HCT116 (cell line): ENCODE results near the gene CDH5. TPM values are rescaled to one million over a fixed set of nuclear protein-coding genes. Genes with fewer than 3 reads are reported as not detected.
A peak's percentile ranks its signal among the peaks of the same experiment; 100 is the strongest.

Source experiments
- ATAC-seq: fragments of 200-7000 bp; cut with Tn5 transposase; 2 replicates; pipeline ENCODE4 v1.9.1; 2020; ENCODE audit warnings: mild to moderate bottlenecking, moderate library complexity
- BruUV-seq: library from RNA; stranded (reverse); fragments of 400-500 nt; replicated peaks from 2 replicates; lab custom pipeline; 2021; lab: Mats Ljungman, UMichigan
- CTCF ChIA-PET: fragments of 300-600 bp; sonication (Branson Sonifier 250); formaldehyde crosslinking; loops from one replicate; lab custom pipeline; 2021; ENCODE audit warnings: antibody characterized with exemption; lab: Charles Lee
- POLR2A ChIA-PET: fragments of 300-600, 350-600 bp; sonication (Branson Sonifier 250); formaldehyde crosslinking; loops from one replicate; lab custom pipeline; 2021; ENCODE audit warnings: antibody characterized with exemption; lab: Charles Lee
- RAD21 ChIA-PET, 2 experiments: fragments of 300-600 bp; sonication (Branson Sonifier 250); formaldehyde crosslinking; loops; one replicate each; lab custom pipeline; 2023; ENCODE audit warnings: low total read pairs in 2 of 2; ENCODE audit not compliant: uncharacterized antibody in 2 of 2, unreplicated experiment in 2 of 2, low non-redundant PET in 1 of 2; lab: Charles Lee
- DNase-seq: peaks from one replicate; pipeline ENCODE4 v3.0.0-alpha.2; 2010; ENCODE audit warnings: low read depth, low spot score
- H2AFZ ChIP-seq: fragments of 200-600 bp; shearing (Covaris generic), sonication (generic); 2 replicates; pipeline ENCODE4 v1.6.1; 2017; ENCODE audit warnings: low read depth, mixed run types, mixed read lengths, antibody characterized with exemption, low read length; ENCODE audit not compliant: poor library complexity, severe bottlenecking
- H3K27ac ChIP-seq: 2 replicates; pipeline ENCODE4 v1.5.1; 2012; ENCODE audit warnings: low read depth, low read length
- H3K27me3 ChIP-seq: fragments of 200-600 bp; sonication (generic); 2 replicates; pipeline ENCODE4 v1.6.1; 2016; ENCODE audit warnings: mixed run types, low read length, mixed read lengths; ENCODE audit not compliant: insufficient read depth
- H3K36me3 ChIP-seq, 2 experiments: fragments of 200-500 bp in 1 of 2; fragments of 200-600 bp in 1 of 2; sonication (Bioruptor generic) in 1 of 2; sonication (generic) in 1 of 2; 2 replicates each; pipeline versions ENCODE4 v1.5.1 to v1.6.1; 2014 to 2016; ENCODE audit warnings: low read length in 2 of 2, inconsistent platforms in 1 of 2, mixed read lengths in 1 of 2, mixed run types in 1 of 2; ENCODE audit not compliant: insufficient read depth in 2 of 2, control insufficient read depth in 1 of 2
- H3K4me1 ChIP-seq, 2 experiments: fragments of 200-600 bp in 1 of 2; sonication (generic) in 1 of 2; 2 replicates each; pipeline versions ENCODE4 v1.5.1 to v1.6.1; 2012 to 2017; ENCODE audit warnings: low read length in 2 of 2, inconsistent platforms in 1 of 2, mild to moderate bottlenecking in 1 of 2, mixed read lengths in 1 of 2, mixed run types in 1 of 2, moderate library complexity in 1 of 2; ENCODE audit not compliant: insufficient read depth in 2 of 2, control insufficient read depth in 1 of 2
- H3K4me2 ChIP-seq: fragments of 200-600 bp; sonication (generic); 2 replicates; pipeline ENCODE4 v1.6.1; 2017; ENCODE audit warnings: mixed run types, low read length, mixed read lengths
- H3K4me3 ChIP-seq, 2 experiments: fragments of 200-600 bp in 1 of 2; sonication (generic) in 1 of 2; replicated peaks in 1 of 2; 2 replicates each; pipeline ENCODE4 v1.5.1; 2011 to 2016; ENCODE audit warnings: low read length in 2 of 2, control low read depth in 1 of 2, low read depth in 1 of 2, mild to moderate bottlenecking in 1 of 2, mixed read lengths in 1 of 2, mixed run types in 1 of 2
- H3K79me2 ChIP-seq: fragments of 200-600 bp; sonication (generic); 2 replicates; pipeline ENCODE4 v1.6.1; 2017; ENCODE audit warnings: mild to moderate bottlenecking, mixed run types, low read length, moderate library complexity, mixed read lengths; ENCODE audit not compliant: insufficient read depth
- H3K9ac ChIP-seq: fragments of 200-600 bp; sonication (generic); 2 replicates; pipeline ENCODE4 v1.6.1; 2016; ENCODE audit warnings: low read length, mixed read lengths
- H3K9me2 ChIP-seq: fragments of 200-600 bp; sonication (generic), shearing (Covaris generic); 2 replicates; pipeline ENCODE4 v1.6.1; 2017; ENCODE audit warnings: mixed run types, mild to moderate bottlenecking, moderate library complexity; ENCODE audit not compliant: insufficient read depth
- H3K9me3 ChIP-seq, 2 experiments: fragments of 200-500 bp in 1 of 2; fragments of 200-600 bp in 1 of 2; sonication (Bioruptor generic) in 1 of 2; sonication (generic) in 1 of 2; 2 replicates each; pipeline ENCODE4 v1.6.1; 2014 to 2017; ENCODE audit warnings: low read length in 2 of 2, mixed read lengths in 2 of 2, inconsistent platforms in 1 of 2, low read depth in 1 of 2, mild to moderate bottlenecking in 1 of 2, mixed run types in 1 of 2, moderate library complexity in 1 of 2; ENCODE audit not compliant: control insufficient read depth in 1 of 2, insufficient read depth in 1 of 2
- H4K20me1 ChIP-seq: fragments of 200-600 bp; sonication (generic), shearing (Covaris generic); 2 replicates; pipeline ENCODE4 v1.6.1; 2017; ENCODE audit warnings: mixed run types, mild to moderate bottlenecking, moderate library complexity; ENCODE audit not compliant: insufficient read depth
- RAD21 ChIP-seq: IDR thresholded peaks from 2 replicates; pipeline ENCODE4 v1.6.1; 2012; ENCODE audit warnings: low read depth, mild to moderate bottlenecking
- SRF ChIP-seq: IDR thresholded peaks from 2 replicates; pipeline ENCODE4 v1.6.1; 2012; ENCODE audit warnings: low read depth
- intact Hi-C: fragments of 100-400 bp; cut with micrococcal nuclease; formaldehyde crosslinking; loops from 2 replicates; pipeline ENCODE4 v1.10.0; 2022
- total RNA-seq: library from RNA; stranded (reverse); gene quantifications from one replicate; pipeline ENCODE4 v1.2.1, GENCODE V29; 2021; ENCODE audit not compliant: unreplicated experiment
- TF ChIP-seq, protein P1 (sequence below), 3 experiments: fragments of 200-600 bp in 1 of 3; sonication (generic) in 1 of 3; IDR thresholded peaks in 2 of 3; conservative IDR thresholded peaks in 1 of 3; 2 replicates each; pipeline ENCODE4 v1.5.1; 2012 to 2017; ENCODE audit warnings: low read depth in 2 of 3, low read length in 2 of 3, antibody characterized with exemption in 1 of 3, borderline replicate concordance in 1 of 3, control low read depth in 1 of 3, mild to moderate bottlenecking in 1 of 3, mixed read lengths in 1 of 3, mixed run types in 1 of 3, moderate library complexity in 1 of 3; ENCODE audit not compliant: insufficient read depth in 1 of 3
- TF ChIP-seq, protein P2 (sequence below): IDR thresholded peaks from 2 replicates; pipeline ENCODE4 v1.6.1; 2012; ENCODE audit warnings: low read depth

The CDH5 gene
- total RNA-seq, 1 experiment from 2014 or later: 0.15 TPM

DNA sequence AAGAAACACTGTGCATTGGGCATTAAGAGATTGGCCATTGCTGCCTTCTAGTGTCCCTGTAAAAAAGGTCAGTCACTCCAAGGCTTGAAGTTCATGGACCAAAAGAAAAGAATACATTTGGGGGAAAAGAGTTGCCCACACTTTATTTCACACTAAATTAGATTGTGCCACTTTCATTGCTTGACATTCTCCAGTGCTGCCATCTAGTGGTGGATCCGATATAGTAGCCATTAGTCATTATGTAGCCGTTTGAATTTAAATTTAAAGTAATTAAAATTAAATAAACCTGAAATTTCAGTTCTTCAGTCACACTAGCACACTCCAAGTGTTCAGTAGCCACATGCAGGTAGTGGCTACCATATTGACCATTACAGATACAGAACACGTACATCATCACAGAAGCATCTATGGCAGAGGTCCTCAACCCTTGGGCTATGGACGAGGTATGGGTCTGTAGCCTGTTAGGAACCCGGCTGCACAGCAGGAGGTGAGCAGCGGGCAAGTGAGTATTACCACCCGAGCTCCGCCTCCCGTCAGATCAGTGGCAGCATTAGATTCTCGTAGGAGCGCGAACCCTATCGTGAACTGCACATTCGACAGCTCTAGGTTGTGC is 21.9 kb upstream of the CDH5 start:
- Histone ChIP-seq H4K20me1 (no peaks in the 10 kb centered on the region), H3K9ac (no peak overlapping the region), H2AFZ (peak overlapping the region; percentile 72), H3K79me2 (no peaks in the 10 kb centered on the region)
- ChIA-PET POLR2A (no interaction called here), CTCF (interaction anchor here (0.8 to 5.5 kb wide), 9 partner anchors 9 to 69 kb away, joined by 3 to 72 read pairs (median 4); no protein-coding TSS in a partner anchor)
- DNase-seq: no peak
- intact Hi-C loops: loop anchor here (5.0 kb wide), 1 partner anchor 138 kb away; no protein-coding TSS in a partner anchor
- TF ChIP-seq RAD21: peak; percentile 49
- TF ChIP-seq SRF: no peak
- TF ChIP-seq, protein P1, sequence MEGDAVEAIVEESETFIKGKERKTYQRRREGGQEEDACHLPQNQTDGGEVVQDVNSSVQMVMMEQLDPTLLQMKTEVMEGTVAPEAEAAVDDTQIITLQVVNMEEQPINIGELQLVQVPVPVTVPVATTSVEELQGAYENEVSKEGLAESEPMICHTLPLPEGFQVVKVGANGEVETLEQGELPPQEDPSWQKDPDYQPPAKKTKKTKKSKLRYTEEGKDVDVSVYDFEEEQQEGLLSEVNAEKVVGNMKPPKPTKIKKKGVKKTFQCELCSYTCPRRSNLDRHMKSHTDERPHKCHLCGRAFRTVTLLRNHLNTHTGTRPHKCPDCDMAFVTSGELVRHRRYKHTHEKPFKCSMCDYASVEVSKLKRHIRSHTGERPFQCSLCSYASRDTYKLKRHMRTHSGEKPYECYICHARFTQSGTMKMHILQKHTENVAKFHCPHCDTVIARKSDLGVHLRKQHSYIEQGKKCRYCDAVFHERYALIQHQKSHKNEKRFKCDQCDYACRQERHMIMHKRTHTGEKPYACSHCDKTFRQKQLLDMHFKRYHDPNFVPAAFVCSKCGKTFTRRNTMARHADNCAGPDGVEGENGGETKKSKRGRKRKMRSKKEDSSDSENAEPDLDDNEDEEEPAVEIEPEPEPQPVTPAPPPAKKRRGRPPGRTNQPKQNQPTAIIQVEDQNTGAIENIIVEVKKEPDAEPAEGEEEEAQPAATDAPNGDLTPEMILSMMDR (IDR thresholded peaks at IDR 0.05 in 2 of 3, conservative IDR thresholded peaks at IDR 0.05 in 1 of 3; ENCODE audit: borderline replicate concordance in 1 of 3, insufficient read depth in 1 of 3, low read depth in 2 of 3, low read length in 2 of 3): peak; percentile 54 to 81 (median 62); a peak in 5 of 6 replicates
- TF ChIP-seq, all 23 proteins: peak for 2
- H3K4me1 ChIP-seq: peaks cover 3 to 11% of the 10 kb centered on the region in 2 experiments; a peak in 3 of 4 replicates
- no peak overlapping the region for H3K27ac ChIP-seq
- no peaks in the 10 kb centered on the region for H3K36me3 ChIP-seq
- RAD21 ChIA-PET: interaction anchor here in 1 of 2 experiments (0.5 kb wide), 1 partner anchor 319 kb away, joined by 3 read pairs; no protein-coding TSS in a partner anchor
- peak; percentile 69 for ATAC-seq
- no TSS peak for BruUV-seq
- no peaks in the 10 kb centered on the region for H3K27me3 ChIP-seq
- H3K9me2 ChIP-seq: no peaks in the 10 kb centered on the region
- no peaks in the 10 kb centered on the region for H3K9me3 ChIP-seq
- H3K4me2 ChIP-seq: peak overlapping the region; percentile 41; the same call in 1 of the 2 replicates
- no peak overlapping the region for H3K4me3 ChIP-seq

DNA sequence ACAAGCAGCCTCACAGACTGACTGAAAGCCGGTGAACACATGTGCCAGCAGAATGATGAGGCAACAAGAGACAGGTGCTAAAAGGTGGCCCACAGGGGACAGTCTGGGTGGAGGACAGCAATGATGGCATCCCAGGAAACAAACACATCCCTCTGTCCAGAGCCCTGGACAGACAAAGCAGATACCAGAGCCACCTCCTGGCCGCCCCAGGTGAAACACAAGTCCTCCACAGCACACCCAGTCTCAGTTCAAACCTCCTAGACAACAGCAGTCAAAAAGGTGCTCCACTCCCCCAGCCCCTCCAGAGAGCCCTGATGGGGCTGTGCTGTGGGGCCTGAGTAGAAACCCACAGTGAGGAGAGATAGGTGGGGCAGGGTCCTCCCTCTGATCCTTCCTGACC is 20.3 kb upstream of the CDH5 start:
- H3K4me3 ChIP-seq: no peak overlapping the region
- TF ChIP-seq, protein P2, sequence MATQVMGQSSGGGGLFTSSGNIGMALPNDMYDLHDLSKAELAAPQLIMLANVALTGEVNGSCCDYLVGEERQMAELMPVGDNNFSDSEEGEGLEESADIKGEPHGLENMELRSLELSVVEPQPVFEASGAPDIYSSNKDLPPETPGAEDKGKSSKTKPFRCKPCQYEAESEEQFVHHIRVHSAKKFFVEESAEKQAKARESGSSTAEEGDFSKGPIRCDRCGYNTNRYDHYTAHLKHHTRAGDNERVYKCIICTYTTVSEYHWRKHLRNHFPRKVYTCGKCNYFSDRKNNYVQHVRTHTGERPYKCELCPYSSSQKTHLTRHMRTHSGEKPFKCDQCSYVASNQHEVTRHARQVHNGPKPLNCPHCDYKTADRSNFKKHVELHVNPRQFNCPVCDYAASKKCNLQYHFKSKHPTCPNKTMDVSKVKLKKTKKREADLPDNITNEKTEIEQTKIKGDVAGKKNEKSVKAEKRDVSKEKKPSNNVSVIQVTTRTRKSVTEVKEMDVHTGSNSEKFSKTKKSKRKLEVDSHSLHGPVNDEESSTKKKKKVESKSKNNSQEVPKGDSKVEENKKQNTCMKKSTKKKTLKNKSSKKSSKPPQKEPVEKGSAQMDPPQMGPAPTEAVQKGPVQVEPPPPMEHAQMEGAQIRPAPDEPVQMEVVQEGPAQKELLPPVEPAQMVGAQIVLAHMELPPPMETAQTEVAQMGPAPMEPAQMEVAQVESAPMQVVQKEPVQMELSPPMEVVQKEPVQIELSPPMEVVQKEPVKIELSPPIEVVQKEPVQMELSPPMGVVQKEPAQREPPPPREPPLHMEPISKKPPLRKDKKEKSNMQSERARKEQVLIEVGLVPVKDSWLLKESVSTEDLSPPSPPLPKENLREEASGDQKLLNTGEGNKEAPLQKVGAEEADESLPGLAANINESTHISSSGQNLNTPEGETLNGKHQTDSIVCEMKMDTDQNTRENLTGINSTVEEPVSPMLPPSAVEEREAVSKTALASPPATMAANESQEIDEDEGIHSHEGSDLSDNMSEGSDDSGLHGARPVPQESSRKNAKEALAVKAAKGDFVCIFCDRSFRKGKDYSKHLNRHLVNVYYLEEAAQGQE: no peak
- TF ChIP-seq, protein P1 (IDR thresholded peaks at IDR 0.05 in 2 of 3, conservative IDR thresholded peaks at IDR 0.05 in 1 of 3; ENCODE audit: borderline replicate concordance in 1 of 3, insufficient read depth in 1 of 3, low read depth in 2 of 3, low read length in 2 of 3): peak in 1 of 3 experiments; percentile 18; a peak in 2 of 6 replicates
- no peak for TF ChIP-seq SRF
- TF ChIP-seq, all 23 proteins: peak for 1
- RAD21 ChIA-PET: interaction anchor here in 1 of 2 experiments (0.7 kb wide), 1 partner anchor 9 kb away, joined by 3 read pairs; no protein-coding TSS in a partner anchor
- Histone ChIP-seq H3K27ac (no peak overlapping the region), H3K36me3 (no peaks in the 10 kb centered on the region), H3K9ac (no peak overlapping the region), H3K4me1 (peaks cover 3 to 11% of the 10 kb centered on the region in 2 experiments; a peak in 3 of 4 replicates), H3K9me3 (no peaks in the 10 kb centered on the region), H4K20me1 (no peaks in the 10 kb centered on the region), H2AFZ (no peak overlapping the region), H3K27me3 (peaks cover 8% of the 10 kb centered on the region; the same call in 1 of the 2 replicates), H3K79me2 (no peaks in the 10 kb centered on the region), H3K4me2 (no peak overlapping the region), H3K9me2 (no peaks in the 10 kb centered on the region)
- CTCF ChIA-PET: interaction anchor here (1.1 to 5.5 kb wide), 2 partner anchors 10 to 23 kb away, joined by 3 to 72 read pairs; no protein-coding TSS in a partner anchor
- intact Hi-C loops: loop anchor here (2.0 kb wide), 1 partner anchor 63 kb away; no protein-coding TSS in a partner anchor
- POLR2A ChIA-PET: no interaction called here
- BruUV-seq: no TSS peak
- ATAC-seq (peak; percentile 54; the same call in 1 of the 2 replicates), DNase-seq (no peak)
